Measurements from ENCODE around the gene EVA1B.

The EVA1B gene

DNA sequence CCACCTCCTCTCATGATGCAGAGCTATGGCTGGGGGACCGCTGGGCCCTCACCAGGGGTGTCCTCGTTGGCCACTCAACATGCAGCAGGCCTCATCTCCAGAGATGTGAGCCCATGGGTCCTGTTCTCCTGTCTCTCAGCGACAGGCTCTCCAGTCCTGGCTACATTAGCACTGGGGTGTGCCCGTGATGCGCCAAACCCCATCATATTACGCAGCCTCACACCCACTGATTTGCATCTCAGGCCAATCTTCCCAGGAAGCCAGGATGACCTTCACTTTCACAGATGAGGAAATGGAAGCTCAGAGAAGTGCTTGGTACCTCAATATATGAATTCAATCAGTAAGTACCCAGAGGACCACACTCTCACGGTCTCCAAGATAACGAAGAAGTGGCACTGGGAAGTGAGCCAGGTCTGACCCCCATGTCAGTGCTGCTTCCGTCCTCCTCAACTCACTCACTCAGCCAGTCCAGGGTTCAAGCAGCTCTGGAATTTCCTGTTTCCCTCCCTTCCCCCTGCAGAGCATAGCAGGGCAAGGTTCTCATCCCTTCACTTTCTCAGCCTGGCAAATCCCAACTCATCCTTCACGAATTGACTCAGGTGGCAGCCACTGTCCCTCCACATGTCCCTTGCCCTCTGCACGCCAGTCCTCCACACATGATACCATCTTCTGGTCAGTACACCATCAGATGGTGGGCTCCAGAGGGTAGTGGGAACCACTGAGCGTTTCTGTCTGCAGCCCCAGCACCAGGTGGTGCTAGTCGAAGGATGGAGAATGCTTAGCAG lies 28.9 kb upstream of the EVA1B start:
- DNase-seq (ENCODE audit: low spot score), result no peak
- TF ChIP-seq, protein P1, sequence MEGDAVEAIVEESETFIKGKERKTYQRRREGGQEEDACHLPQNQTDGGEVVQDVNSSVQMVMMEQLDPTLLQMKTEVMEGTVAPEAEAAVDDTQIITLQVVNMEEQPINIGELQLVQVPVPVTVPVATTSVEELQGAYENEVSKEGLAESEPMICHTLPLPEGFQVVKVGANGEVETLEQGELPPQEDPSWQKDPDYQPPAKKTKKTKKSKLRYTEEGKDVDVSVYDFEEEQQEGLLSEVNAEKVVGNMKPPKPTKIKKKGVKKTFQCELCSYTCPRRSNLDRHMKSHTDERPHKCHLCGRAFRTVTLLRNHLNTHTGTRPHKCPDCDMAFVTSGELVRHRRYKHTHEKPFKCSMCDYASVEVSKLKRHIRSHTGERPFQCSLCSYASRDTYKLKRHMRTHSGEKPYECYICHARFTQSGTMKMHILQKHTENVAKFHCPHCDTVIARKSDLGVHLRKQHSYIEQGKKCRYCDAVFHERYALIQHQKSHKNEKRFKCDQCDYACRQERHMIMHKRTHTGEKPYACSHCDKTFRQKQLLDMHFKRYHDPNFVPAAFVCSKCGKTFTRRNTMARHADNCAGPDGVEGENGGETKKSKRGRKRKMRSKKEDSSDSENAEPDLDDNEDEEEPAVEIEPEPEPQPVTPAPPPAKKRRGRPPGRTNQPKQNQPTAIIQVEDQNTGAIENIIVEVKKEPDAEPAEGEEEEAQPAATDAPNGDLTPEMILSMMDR (IDR thresholded peaks at IDR 0.05; ENCODE audit: extremely low read depth, missing control alignments), result no peak

DNA sequence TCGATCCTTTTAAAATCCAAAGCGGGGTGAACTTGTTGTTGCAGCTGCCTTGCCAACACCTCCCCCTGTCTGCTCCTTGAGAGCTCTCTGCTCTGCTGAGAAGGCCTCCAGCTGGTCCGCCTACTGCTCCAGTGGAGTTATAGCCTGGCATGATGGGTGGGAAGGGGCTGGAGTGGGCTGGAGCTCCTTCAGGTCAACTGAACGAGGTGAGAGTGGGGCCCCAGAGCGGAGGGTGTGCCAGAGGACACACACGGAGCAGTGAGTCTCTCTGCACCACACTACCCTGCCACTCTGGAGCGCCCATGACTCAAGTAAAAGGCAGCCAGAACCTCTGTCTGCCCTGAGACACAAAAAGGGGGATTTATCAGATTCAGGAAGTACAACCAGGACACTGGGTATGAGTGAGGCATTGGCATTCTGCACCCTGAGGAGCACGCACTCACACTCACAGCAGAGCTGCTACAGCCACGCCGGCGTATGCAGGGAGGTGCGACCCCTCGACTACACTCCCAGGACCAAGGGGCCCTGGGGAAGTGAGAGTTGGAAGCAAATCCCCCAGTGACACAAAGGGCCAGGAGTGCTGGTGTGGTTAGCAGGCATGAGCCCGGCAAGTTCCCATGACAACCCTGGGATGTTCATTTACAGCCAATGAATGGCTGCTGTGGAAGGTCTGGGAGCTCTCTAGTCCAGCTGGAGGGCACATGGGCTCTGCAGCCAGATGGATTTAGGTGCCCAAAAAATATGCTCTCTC lies 28.0 kb upstream of the EVA1B start:
- TF ChIP-seq, protein P1 (IDR thresholded peaks at IDR 0.05; ENCODE audit: extremely low read depth, missing control alignments), result no peak
- no peak for DNase-seq (ENCODE audit: low spot score)

DNA sequence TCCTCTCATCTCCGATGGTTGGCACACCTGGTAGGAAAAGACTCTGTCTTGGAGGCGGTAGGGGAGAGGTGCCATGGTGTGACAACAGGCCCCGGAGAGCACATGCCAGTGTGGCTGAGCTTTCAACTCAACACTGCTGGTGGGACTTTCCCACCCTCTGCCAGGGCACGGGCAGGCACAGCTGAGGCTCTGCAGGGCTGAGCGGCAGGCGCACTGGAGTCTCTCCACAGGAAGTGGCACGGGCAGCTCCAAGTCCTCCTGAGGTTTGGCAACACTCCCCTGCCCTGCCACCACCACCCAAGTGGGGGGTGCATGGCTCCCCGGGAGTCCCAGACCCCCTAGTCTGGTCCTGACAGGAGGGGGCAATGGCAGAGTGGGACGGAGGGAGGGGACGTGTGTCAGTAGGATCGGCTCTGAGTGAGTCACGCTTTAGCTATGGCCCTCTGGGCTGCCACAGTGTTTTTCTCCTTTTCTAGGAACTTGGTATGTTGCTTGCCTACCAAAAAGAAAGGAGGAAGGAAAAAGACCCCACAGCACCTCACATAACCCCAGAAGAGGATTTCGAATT lies 27.3 kb upstream of the EVA1B start:
- no peak for DNase-seq (ENCODE audit: low spot score)

DNA sequence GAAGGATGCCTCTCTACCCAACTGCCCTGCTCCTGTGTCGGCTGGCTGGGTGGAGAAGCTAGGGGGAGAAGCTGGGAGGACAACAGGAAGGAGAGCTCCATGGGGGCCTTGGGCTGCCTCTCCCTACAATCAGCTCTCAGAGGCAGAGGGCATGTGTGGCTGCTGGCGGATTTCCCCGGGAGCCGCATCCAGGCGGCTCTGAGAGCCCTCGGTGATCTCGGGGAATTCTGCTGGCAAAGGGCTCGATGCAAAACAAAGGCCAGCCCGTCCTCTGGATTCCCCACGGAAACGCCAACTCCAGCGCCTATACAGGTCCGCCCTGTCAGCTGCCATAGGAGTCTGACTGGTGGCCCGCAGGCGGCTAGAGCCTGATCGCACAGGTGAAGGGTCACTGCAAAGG lies 26.4 kb upstream of the EVA1B start:
- no peak for DNase-seq (ENCODE audit: low spot score)
- TF ChIP-seq, protein P1 (IDR thresholded peaks at IDR 0.05; ENCODE audit: extremely low read depth, missing control alignments), result no peak

More for the DNA sequence above, 27.3 kb upstream of the EVA1B start:
- TF ChIP-seq, protein P1 (IDR thresholded peaks at IDR 0.05; ENCODE audit: extremely low read depth, missing control alignments), result no peak

DNA sequence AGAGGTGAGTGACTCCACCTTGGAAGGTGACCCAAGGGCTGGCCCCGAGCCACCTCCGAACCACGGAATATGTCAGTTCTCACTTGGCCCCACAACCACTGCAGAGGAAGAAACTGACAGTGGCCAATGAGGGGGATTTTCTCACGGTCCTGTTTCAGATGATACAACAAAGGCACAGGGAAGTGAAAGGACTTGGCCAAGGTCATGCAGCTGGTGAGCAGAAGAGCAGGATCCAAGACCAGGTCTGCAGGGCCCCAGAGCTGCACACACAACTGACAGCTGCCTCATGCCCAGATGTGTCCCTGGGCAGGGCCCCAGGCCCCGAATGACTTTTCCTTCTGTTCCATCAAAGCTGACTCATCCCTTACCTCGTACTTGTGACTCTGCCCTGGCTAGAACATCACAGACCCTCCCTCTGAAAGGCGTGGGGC lies 25.8 kb upstream of the EVA1B start:
- TF ChIP-seq, protein P1 (IDR thresholded peaks at IDR 0.05; ENCODE audit: extremely low read depth, missing control alignments), result no peak
- peak; percentile 85 for DNase-seq (ENCODE audit: low spot score)

DNA sequence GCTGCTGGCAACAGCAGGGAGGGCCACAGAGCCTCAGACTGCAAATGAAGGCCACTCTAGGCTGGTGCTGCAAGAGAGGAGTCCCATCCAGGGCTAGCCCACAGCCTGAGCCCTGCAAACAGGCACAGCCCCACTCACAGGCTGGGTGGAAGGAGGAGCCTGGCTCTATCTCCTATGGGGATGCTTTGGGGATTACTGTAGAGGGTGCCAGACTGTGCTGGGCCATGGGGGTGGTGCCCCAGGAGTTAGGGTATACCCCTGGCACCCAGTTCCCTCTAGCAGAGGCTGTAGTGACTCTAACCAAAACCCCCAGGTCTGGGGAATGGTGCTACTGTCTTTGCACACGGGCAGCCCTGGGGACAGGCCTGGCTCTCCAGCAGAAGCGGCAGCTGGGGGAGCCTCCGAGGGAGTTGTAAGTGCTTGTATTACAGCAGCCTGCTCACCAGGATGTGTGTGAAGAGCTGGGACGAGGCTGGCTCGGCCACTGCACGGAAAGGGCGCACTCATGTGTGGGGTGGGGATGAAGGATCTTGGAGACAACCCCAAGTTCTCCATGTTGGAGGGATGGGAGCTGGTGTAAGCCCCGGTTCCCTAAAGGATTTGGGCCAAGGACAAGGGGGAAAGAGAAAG lies 23.4 kb upstream of the EVA1B start:
- TF ChIP-seq, protein P1 (IDR thresholded peaks at IDR 0.05; ENCODE audit: extremely low read depth, missing control alignments), result no peak

More for the DNA sequence above, 23.4 kb upstream of the EVA1B start:
- no peak for DNase-seq (ENCODE audit: low spot score)
